HepG2 (cell line): ENCODE data around the gene FBRSL1. TPM values are rescaled to one million over a fixed set of nuclear protein-coding genes. Genes with fewer than 3 reads are reported as not detected.

Source experiments
- ATAC-seq: fragments of 200-7000 bp; cut with Tn5 transposase; 3 replicates; pipeline ENCODE4 v1.9.1; 2020; ENCODE audit warnings: mild to moderate bottlenecking, moderate library complexity
- BruUV-seq: library from RNA; stranded (reverse); fragments of 400-500 nt; replicated peaks from 2 replicates; lab custom pipeline; 2021; lab: Mats Ljungman, UMichigan
- CTCF ChIA-PET: fragments of 300-600 bp; formaldehyde crosslinking; extraction: SDS; loops from one replicate; lab custom pipeline; 2021; ENCODE audit warnings: low total read pairs, inconsistent platforms, low intra/inter-chr PET ratio; lab: Yijun Ruan, JAX
- POLR2A ChIA-PET: fragments of 350-600 bp; sonication (Branson Sonifier 250); formaldehyde crosslinking; loops from one replicate; lab custom pipeline; 2020; ENCODE audit warnings: antibody characterized with exemption, inconsistent platforms; lab: Yijun Ruan, JAX
- DNase-seq: peaks from one replicate; pipeline ENCODE4 v3.0.0-alpha.2; 2015; ENCODE audit warnings: low spot score
- FAIRE-seq: peaks from 3 replicates; lab custom pipeline; 2011; peaks lifted over from hg19 to GRCh38; lab: Jason Lieb, UNC
- H2AFZ ChIP-seq: one replicate; pipeline ENCODE4 v1.6.1; 2011; ENCODE audit warnings: low read length, inconsistent platforms
- H3K27ac ChIP-seq: fragments of 300-600 bp; 3 replicates; pipeline ENCODE4 v1.8.0; 2011; ENCODE audit warnings: mixed run types, mild to moderate bottlenecking, mixed read lengths, low read length, inconsistent platforms; ENCODE audit not compliant: insufficient read depth; ENCODE audit errors: extremely low read length
- H3K27me3 ChIP-seq, 2 experiments: fragments of 200-600 bp in 1 of 2; 2 replicates in 1 of 2; 3 replicates in 1 of 2; pipeline versions ENCODE4 v1.6.0 to v1.8.0; 2011; ENCODE audit warnings: low read length in 2 of 2, mild to moderate bottlenecking in 2 of 2, moderate library complexity in 2 of 2, inconsistent platforms in 1 of 2; ENCODE audit not compliant: insufficient read depth in 2 of 2, control insufficient read depth in 1 of 2
- H3K36me3 ChIP-seq, 2 experiments: fragments of 200-600 bp in 1 of 2; replicated peaks in 1 of 2; 2 replicates in 1 of 2; 3 replicates in 1 of 2; pipeline versions ENCODE4 v1.5.1 to v1.8.0; 2011; ENCODE audit warnings: low read length in 2 of 2, inconsistent platforms in 1 of 2; ENCODE audit not compliant: insufficient read depth in 2 of 2, control insufficient read depth in 1 of 2
- H3K4me1 ChIP-seq: 2 replicates; pipeline ENCODE4 v1.5.1; 2012; ENCODE audit warnings: low read length, inconsistent platforms; ENCODE audit not compliant: insufficient read depth
- H3K4me2 ChIP-seq: 2 replicates; pipeline ENCODE4 v1.6.0; 2011; ENCODE audit warnings: low read depth, low read length, inconsistent platforms
- H3K4me3 ChIP-seq, 3 experiments: fragments of 200-600 bp in 1 of 3; sonication (generic), shearing (Covaris generic) in 1 of 3; replicated peaks in 1 of 3; 2 replicates each; pipeline ENCODE4 v1.5.1; 2011 to 2016; ENCODE audit warnings: low read length in 3 of 3, inconsistent platforms in 2 of 3, low read depth in 2 of 3, mild to moderate bottlenecking in 2 of 3, control low read depth in 1 of 3, mixed read lengths in 1 of 3; ENCODE audit not compliant: insufficient read depth in 1 of 3
- H3K79me2 ChIP-seq: one replicate; pipeline ENCODE4 v1.6.1; 2011; ENCODE audit warnings: low read length, inconsistent platforms; ENCODE audit not compliant: insufficient read depth
- H3K9ac ChIP-seq: 2 replicates; pipeline ENCODE4 v1.6.0; 2011; ENCODE audit warnings: mild to moderate bottlenecking, low read depth, low read length, inconsistent platforms; ENCODE audit not compliant: insufficient read depth
- H3K9me3 ChIP-seq: 2 replicates; pipeline ENCODE4 v1.5.1; 2012; ENCODE audit warnings: mild to moderate bottlenecking, low read length
- H4K20me1 ChIP-seq: 2 replicates; pipeline ENCODE4 v1.6.0; 2011; ENCODE audit warnings: inconsistent platforms, mild to moderate bottlenecking, low read length, moderate library complexity; ENCODE audit not compliant: insufficient read depth
- KAT2B ChIP-seq: fragments of 150-350 bp; IDR thresholded peaks from 2 replicates; pipeline ENCODE4 v1.6.1; 2014; ENCODE audit warnings: low read depth, low read length, borderline replicate concordance
- KLF6 ChIP-seq: IDR thresholded peaks from 2 replicates; pipeline ENCODE4 v1.8.0; 2016; ENCODE audit warnings: missing biosample characterization, missing genetic modification reagents
- MLLT10 ChIP-seq: sonication (generic); formaldehyde crosslinking; IDR thresholded peaks from 2 replicates; pipeline ENCODE4 v1.4.0; 2020; ENCODE audit warnings: missing genetic modification reagents
- NCOA5 ChIP-seq: sonication (generic); formaldehyde crosslinking; IDR thresholded peaks from 2 replicates; pipeline ENCODE4 v1.4.0; 2020; ENCODE audit warnings: missing genetic modification reagents
- SRF ChIP-seq: IDR thresholded peaks from 2 replicates; pipeline ENCODE4 v1.6.1; 2011; ENCODE audit warnings: mild to moderate bottlenecking, low read depth, low read length, moderate library complexity
- YEATS2 ChIP-seq: sonication (generic); formaldehyde crosslinking; IDR thresholded peaks from 2 replicates; pipeline ENCODE4 v1.4.0; 2020; ENCODE audit warnings: missing genetic modification reagents, borderline replicate concordance
- ZFP41 ChIP-seq: sonication (generic); formaldehyde crosslinking; IDR thresholded peaks from 2 replicates; pipeline ENCODE4 v1.4.0; 2020; ENCODE audit warnings: mild to moderate bottlenecking, missing genetic modification reagents, borderline replicate concordance
- ZNF296 ChIP-seq: sonication (generic); formaldehyde crosslinking; conservative IDR thresholded peaks from 2 replicates; pipeline ENCODE4 v1.5.0; 2020; ENCODE audit warnings: mild to moderate bottlenecking, missing genetic modification reagents
- ZNF343 ChIP-seq: sonication (generic); formaldehyde crosslinking; IDR thresholded peaks from 2 replicates; pipeline ENCODE4 v1.4.0; 2020; ENCODE audit warnings: mild to moderate bottlenecking, missing genetic modification reagents
- ZNF615 ChIP-seq: sonication (generic); formaldehyde crosslinking; IDR thresholded peaks from 2 replicates; pipeline ENCODE4 v1.5.0; 2020; ENCODE audit warnings: mild to moderate bottlenecking, missing genetic modification reagents, borderline replicate concordance
- WGBS: methylation state at CpG from one replicate; pipeline ENCODE4 v1.1.6; 2017; ENCODE audit warnings: low lambda C conversion rate; 5-methylcytosine and 5-hydroxymethylcytosine counted together
- in situ Hi-C: cut with HindIII; loops from 2 replicates; pipeline ENCODE4 v1.10.0; 2017; ENCODE audit warnings: low pct_unique_long_range_greater_than_20kb; ENCODE audit not compliant: extremely low pct_ligation_motif_present
- intact Hi-C: fragments of 100-400 bp; cut with micrococcal nuclease; formaldehyde crosslinking; loops from one replicate; pipeline ENCODE4 v1.10.0; 2022; ENCODE audit not compliant: unreplicated experiment
- polyA plus RNA-seq, 8 experiments: library from polyadenylated mRNA; depleted of rRNA in 3 of 8; stranded (reverse) in 7 of 8; unstranded in 1 of 8; fragments of >200 nt; fragmentation: Illumina TruSeq in 4 of 8; extraction: Trizol in 4 of 8; gene quantifications; 2 replicates each; pipeline versions ENCODE4 v1.2.1 to v1.2.3, GENCODE V29; 2011 to 2016; ENCODE audit warnings: low read depth in 4 of 8, missing spikeins in 1 of 8, mixed read lengths in 1 of 8; ENCODE audit not compliant: insufficient read depth in 1 of 8
- total RNA-seq, 5 experiments: library from RNA; depleted of rRNA; stranded (reverse); fragments of >200 nt; fragmentation: Illumina TruSeq; extraction: Trizol; gene quantifications; 2 replicates each; pipeline ENCODE4 v1.2.3, GENCODE V29; 2016; ENCODE audit warnings: low read depth in 1 of 5
- TF ChIP-seq, protein P1 (sequence below): IDR thresholded peaks from 2 replicates; pipeline ENCODE4 v1.6.1; 2016; ENCODE audit warnings: missing biosample characterization, missing genetic modification reagents, low read depth
- TF ChIP-seq, protein P2 (sequence below): sonication (generic); formaldehyde crosslinking; conservative IDR thresholded peaks from 2 replicates; pipeline ENCODE4 v1.4.0; 2020; ENCODE audit warnings: missing genetic modification reagents
- TF ChIP-seq, protein P3 (sequence below): IDR thresholded peaks from 2 replicates; pipeline ENCODE4 v1.6.1; 2016; ENCODE audit warnings: low read depth, control low read depth
- TF ChIP-seq, protein P4 (sequence below): IDR thresholded peaks from 2 replicates; pipeline ENCODE4 v1.6.1; 2016; ENCODE audit warnings: missing compliant biosample characterization, missing genetic modification reagents, borderline replicate concordance
- TF ChIP-seq, protein P5 (sequence below): sonication (generic); formaldehyde crosslinking; IDR thresholded peaks from 2 replicates; pipeline ENCODE4 v1.4.0; 2020; ENCODE audit warnings: missing genetic modification reagents, borderline replicate concordance

Gene FBRSL1
- total and polyA plus RNA-seq, 2 of the 13 experiments (the other 11 are each of a cell fraction or from before 2014, with no cell fraction given): 3.6 to 7.9 TPM

DNA sequence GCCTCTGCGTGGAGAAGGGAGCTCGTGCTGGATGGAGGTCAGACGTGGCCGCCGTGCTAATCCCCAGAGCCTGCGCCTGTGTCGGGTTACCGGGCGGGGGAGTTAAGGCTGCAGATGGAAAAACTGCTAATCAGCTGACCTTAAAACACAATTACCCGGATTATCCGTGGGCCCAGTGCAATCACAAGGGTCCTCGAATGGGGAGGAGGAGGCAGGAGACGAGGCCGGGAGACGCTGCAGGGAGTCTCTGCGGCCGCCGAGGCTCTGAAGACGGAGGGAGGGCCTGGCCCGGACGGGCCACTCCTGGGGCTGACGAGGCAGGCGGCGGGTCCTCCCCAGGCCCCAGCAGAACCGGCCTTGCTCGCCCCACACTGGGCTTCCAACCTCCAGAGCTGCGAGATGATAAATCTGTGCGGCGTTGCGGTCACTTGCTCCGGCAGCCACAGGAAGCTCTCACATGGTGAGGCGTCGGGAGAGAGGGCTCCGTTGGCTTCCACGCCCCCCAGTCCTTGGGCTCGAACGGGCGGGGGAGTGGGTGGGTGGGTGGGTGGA is 32.9 kb upstream of the FBRSL1 start:
- intact Hi-C loops (no loop called here), in situ Hi-C loops (no loop called here)
- H4K20me1 ChIP-seq: no peaks in the 10 kb centered on the region
- no peaks in the 10 kb centered on the region for H3K9me3 ChIP-seq
- no peaks in the 10 kb centered on the region for H3K79me2 ChIP-seq
- H3K27ac ChIP-seq: no peak overlapping the region
- no peak overlapping the region for H2AFZ ChIP-seq
- H3K4me1 ChIP-seq: peaks cover 9% of the 10 kb centered on the region; the same call in 1 of the 2 replicates
- BruUV-seq: no TSS peak
- DNase-seq (no peak), FAIRE-seq (no peak), ATAC-seq (no peak)
- WGBS: 31% methylated on average over 20 of the region's 38 CpGs
- H3K27me3 ChIP-seq: peaks cover 22 to 83% of the 10 kb centered on the region in 2 experiments
- no peak overlapping the region for H3K9ac ChIP-seq
- CTCF ChIA-PET: no interaction called here
- no peaks in the 10 kb centered on the region for H3K36me3 ChIP-seq
- no peak overlapping the region for H3K4me2 ChIP-seq
- POLR2A ChIA-PET: no interaction called here
- no peak overlapping the region for H3K4me3 ChIP-seq
- no peak for TF ChIP-seq NCOA5 (CRISPR knock-in tag)
- TF ChIP-seq KLF6 (CRISPR knock-in tag): no peak
- TF ChIP-seq, protein P1, sequence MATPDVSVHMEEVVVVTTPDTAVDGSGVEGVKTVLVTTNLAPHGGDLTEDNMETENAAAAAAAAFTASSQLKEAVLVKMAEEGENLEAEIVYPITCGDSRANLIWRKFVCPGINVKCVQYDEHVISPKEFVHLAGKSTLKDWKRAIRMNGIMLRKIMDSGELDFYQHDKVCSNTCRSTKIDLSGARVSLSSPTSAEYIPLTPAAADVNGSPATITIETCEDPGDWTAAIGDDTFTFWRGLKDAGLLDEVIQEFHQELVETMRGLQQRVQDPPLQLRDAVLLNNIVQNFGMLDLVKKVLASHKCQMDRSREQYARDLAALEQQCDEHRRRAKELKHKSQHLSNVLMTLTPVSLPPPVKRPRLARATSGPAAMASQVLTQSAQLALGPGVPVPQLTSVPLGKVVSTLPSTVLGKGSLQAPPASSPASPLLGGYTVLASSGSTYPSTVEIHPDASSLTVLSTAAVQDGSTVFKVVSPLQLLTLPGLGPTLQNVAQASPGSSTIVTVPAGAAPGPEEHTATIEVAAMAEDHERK (CRISPR knock-in tag): no peak
- TF ChIP-seq, protein P2, sequence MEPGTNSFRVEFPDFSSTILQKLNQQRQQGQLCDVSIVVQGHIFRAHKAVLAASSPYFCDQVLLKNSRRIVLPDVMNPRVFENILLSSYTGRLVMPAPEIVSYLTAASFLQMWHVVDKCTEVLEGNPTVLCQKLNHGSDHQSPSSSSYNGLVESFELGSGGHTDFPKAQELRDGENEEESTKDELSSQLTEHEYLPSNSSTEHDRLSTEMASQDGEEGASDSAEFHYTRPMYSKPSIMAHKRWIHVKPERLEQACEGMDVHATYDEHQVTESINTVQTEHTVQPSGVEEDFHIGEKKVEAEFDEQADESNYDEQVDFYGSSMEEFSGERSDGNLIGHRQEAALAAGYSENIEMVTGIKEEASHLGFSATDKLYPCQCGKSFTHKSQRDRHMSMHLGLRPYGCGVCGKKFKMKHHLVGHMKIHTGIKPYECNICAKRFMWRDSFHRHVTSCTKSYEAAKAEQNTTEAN: no peak
- TF ChIP-seq ZNF343: no peak
- no peak for TF ChIP-seq MLLT10 (CRISPR knock-in tag)
- TF ChIP-seq ZFP41 (CRISPR knock-in tag): no peak
- no peak for TF ChIP-seq ZNF615 (CRISPR knock-in tag)
- TF ChIP-seq, protein P3, sequence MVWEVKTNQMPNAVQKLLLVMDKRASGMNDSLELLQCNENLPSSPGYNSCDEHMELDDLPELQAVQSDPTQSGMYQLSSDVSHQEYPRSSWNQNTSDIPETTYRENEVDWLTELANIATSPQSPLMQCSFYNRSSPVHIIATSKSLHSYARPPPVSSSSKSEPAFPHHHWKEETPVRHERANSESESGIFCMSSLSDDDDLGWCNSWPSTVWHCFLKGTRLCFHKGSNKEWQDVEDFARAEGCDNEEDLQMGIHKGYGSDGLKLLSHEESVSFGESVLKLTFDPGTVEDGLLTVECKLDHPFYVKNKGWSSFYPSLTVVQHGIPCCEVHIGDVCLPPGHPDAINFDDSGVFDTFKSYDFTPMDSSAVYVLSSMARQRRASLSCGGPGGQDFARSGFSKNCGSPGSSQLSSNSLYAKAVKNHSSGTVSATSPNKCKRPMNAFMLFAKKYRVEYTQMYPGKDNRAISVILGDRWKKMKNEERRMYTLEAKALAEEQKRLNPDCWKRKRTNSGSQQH (CRISPR knock-in tag): no peak
- TF ChIP-seq ZNF296 (CRISPR knock-in tag): no peak
- TF ChIP-seq, protein P4, sequence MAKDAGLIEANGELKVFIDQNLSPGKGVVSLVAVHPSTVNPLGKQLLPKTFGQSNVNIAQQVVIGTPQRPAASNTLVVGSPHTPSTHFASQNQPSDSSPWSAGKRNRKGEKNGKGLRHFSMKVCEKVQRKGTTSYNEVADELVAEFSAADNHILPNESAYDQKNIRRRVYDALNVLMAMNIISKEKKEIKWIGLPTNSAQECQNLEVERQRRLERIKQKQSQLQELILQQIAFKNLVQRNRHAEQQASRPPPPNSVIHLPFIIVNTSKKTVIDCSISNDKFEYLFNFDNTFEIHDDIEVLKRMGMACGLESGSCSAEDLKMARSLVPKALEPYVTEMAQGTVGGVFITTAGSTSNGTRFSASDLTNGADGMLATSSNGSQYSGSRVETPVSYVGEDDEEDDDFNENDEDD: no peak
- no peak for TF ChIP-seq YEATS2
- no peak for TF ChIP-seq KAT2B
- TF ChIP-seq SRF: no peak
- TF ChIP-seq, protein P5, sequence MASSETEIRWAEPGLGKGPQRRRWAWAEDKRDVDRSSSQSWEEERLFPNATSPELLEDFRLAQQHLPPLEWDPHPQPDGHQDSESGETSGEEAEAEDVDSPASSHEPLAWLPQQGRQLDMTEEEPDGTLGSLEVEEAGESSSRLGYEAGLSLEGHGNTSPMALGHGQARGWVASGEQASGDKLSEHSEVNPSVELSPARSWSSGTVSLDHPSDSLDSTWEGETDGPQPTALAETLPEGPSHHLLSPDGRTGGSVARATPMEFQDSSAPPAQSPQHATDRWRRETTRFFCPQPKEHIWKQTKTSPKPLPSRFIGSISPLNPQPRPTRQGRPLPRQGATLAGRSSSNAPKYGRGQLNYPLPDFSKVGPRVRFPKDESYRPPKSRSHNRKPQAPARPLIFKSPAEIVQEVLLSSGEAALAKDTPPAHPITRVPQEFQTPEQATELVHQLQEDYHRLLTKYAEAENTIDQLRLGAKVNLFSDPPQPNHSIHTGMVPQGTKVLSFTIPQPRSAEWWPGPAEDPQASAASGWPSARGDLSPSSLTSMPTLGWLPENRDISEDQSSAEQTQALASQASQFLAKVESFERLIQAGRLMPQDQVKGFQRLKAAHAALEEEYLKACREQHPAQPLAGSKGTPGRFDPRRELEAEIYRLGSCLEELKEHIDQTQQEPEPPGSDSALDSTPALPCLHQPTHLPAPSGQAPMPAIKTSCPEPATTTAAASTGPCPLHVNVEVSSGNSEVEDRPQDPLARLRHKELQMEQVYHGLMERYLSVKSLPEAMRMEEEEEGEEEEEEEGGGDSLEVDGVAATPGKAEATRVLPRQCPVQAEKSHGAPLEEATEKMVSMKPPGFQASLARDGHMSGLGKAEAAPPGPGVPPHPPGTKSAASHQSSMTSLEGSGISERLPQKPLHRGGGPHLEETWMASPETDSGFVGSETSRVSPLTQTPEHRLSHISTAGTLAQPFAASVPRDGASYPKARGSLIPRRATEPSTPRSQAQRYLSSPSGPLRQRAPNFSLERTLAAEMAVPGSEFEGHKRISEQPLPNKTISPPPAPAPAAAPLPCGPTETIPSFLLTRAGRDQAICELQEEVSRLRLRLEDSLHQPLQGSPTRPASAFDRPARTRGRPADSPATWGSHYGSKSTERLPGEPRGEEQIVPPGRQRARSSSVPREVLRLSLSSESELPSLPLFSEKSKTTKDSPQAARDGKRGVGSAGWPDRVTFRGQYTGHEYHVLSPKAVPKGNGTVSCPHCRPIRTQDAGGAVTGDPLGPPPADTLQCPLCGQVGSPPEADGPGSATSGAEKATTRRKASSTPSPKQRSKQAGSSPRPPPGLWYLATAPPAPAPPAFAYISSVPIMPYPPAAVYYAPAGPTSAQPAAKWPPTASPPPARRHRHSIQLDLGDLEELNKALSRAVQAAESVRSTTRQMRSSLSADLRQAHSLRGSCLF (CRISPR knock-in tag): no peak
